Duodenal mucosa (tissue), 2 donors: ENCODE data around the gene MAN1A1.

Experiments used
- H3K27ac ChIP-seq: one replicate; pipeline ENCODE4 v1.7.0; 2013; ENCODE audit warnings: low read depth, low read length
- H3K27me3 ChIP-seq, 2 donors: one replicate each; pipeline ENCODE4 v1.7.0; 2013; ENCODE audit warnings: low read length in 2 of 2, control low read depth in 1 of 2; ENCODE audit not compliant: insufficient read depth in 2 of 2, control insufficient read depth in 1 of 2
- H3K36me3 ChIP-seq, 2 donors: one replicate each; pipeline ENCODE4 v1.7.0; 2013; ENCODE audit warnings: low read length in 2 of 2, control low read depth in 1 of 2; ENCODE audit not compliant: insufficient read depth in 2 of 2, control insufficient read depth in 1 of 2
- H3K4me1 ChIP-seq, 2 donors: one replicate each; pipeline ENCODE4 v1.7.0; 2013; ENCODE audit warnings: low read length in 2 of 2, control low read depth in 1 of 2; ENCODE audit not compliant: insufficient read depth in 2 of 2, control insufficient read depth in 1 of 2
- H3K4me3 ChIP-seq, 2 donors: one replicate each; pipeline ENCODE4 v1.7.0; 2013; ENCODE audit warnings: low read length in 2 of 2, low read depth in 1 of 2
- H3K9ac ChIP-seq, 2 donors: one replicate each; pipeline ENCODE4 v1.7.0; 2013; ENCODE audit warnings: low read length in 2 of 2, low read depth in 1 of 2
- H3K9me3 ChIP-seq, 2 donors: one replicate each; pipeline ENCODE4 v1.7.0; 2013; ENCODE audit warnings: low read length in 2 of 2, control low read depth in 1 of 2; ENCODE audit not compliant: control insufficient read depth in 1 of 2

Gene MAN1A1

DNA sequence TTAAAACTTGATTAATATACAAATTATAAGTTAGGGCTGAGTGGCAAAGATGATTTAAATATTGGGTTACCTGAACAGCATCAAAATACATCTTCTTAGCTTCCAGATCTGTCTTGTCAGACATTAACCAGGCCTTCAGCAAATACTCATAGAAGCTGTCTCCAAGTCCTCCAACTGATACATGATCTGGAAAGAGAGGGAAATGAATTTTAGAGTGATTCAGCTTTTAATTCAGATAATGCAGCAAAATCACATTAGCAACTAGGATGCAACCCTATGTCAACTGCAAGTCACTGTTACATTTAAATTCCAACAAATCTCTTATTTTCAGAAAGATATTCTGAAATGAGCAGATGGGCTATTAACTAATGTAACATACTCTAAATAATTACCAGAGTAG lies 155.9 kb downstream of the MAN1A1 start:
- Histone ChIP-seq H3K9me3 (no peaks in the 10 kb centered on the region), H3K9ac (no peak overlapping the region), H3K27ac (no peak overlapping the region), H3K36me3 (peaks cover 31 to 41% of the 10 kb centered on the region in 2 donors), H3K4me1 (no peaks in the 10 kb centered on the region), H3K27me3 (no peaks in the 10 kb centered on the region), H3K4me3 (no peak overlapping the region)

DNA sequence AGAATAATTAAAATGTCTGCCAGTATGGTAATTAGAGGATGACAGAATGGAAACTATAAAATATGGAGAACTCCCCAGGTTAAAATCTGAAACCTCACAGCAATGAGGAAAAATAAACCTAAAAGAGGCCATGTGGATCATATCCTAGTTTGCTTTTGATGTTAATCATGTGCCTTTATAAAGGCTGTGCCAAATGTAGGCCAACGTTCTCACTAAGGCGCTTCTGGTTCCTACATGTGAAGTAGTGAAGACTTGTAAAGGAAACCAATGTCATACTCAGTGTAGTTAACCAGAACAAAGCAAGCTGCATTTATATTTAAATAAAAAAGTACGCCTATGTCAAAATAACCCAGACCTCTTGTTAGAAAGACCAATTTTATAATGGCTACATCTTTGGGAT lies 157.4 kb downstream of the MAN1A1 start:
- H3K4me3 ChIP-seq = no peak overlapping the region
- H3K27me3 ChIP-seq = no peaks in the 10 kb centered on the region
- H3K9ac ChIP-seq = no peak overlapping the region
- peaks cover 33 to 53% of the 10 kb centered on the region in 2 donors for H3K36me3 ChIP-seq
- H3K27ac ChIP-seq = no peak overlapping the region
- no peaks in the 10 kb centered on the region for H3K9me3 ChIP-seq
- H3K4me1 ChIP-seq = no peaks in the 10 kb centered on the region

DNA sequence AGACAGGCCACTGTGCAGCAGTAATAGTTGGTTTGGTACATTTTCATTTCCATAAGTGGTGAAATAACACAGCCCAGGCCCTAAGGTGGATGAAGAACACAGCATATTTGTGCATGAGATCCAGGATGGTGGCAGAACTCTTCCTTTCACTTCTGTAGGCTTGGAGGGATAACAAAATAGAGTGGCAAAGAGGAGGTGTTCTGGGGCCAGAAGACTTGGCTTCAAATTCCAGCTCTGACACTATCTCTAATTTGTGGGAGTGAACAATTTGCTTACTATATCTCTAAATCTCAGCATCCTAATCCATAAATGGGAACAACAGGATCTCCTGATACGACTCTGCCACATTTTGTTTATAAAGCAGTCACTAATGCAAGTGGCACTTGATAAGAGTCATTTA lies 159.4 kb downstream of the MAN1A1 start:
- H3K27ac ChIP-seq = no peak overlapping the region
- H3K9me3 ChIP-seq = no peaks in the 10 kb centered on the region
- no peaks in the 10 kb centered on the region for H3K4me1 ChIP-seq
- no peaks in the 10 kb centered on the region for H3K27me3 ChIP-seq
- no peak overlapping the region for H3K4me3 ChIP-seq
- no peak overlapping the region for H3K9ac ChIP-seq
- H3K36me3 ChIP-seq = peaks cover 32 to 59% of the 10 kb centered on the region in 2 donors

DNA sequence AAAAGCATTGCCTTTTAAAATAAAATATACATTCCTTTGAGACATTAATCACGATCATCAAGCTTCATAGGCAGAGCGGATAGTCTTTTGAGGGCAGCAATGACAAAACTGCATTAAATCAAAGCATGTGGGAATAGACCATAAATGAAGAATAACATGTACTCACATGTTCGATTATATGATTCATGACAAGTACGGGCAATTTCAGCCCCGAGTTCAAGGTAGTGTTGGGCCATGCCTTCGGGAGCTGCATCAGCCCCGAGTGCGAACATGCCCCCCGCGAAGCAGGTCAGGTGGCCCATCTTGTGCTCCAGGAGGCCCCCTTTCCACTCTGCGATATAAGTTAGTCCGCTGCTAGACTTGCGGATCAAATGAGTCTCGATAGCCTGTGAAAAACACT lies 160.1 kb downstream of the MAN1A1 start:
- H3K9me3 ChIP-seq = no peaks in the 10 kb centered on the region
- no peak overlapping the region for H3K9ac ChIP-seq
- no peaks in the 10 kb centered on the region for H3K27me3 ChIP-seq
- H3K36me3 ChIP-seq = peaks cover 29 to 63% of the 10 kb centered on the region in 2 donors
- H3K4me1 ChIP-seq = no peaks in the 10 kb centered on the region
- H3K27ac ChIP-seq = no peak overlapping the region
- no peak overlapping the region for H3K4me3 ChIP-seq

DNA sequence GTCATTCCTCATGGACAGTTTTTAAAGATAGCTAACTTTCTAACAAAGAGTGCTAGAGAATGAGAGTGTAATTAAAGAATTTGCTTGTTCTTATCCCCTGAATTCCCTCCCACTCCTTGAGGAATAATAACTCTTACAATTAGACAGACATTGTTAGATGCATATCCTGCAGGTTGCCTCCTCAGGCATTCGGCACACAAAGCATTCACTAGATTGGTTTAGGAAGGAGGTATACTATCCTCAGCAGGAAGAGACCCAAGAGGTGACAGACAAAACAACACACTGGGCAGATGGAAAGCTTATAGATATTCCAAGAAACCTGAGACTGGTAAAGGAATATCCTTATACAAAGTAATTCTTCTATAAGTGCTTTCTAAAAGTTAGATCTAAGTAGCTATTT lies 162.0 kb downstream of the MAN1A1 start:
- H3K27ac ChIP-seq = no peak overlapping the region
- no peaks in the 10 kb centered on the region for H3K27me3 ChIP-seq
- no peak overlapping the region for H3K9ac ChIP-seq
- H3K36me3 ChIP-seq = peaks cover 28 to 60% of the 10 kb centered on the region in 2 donors
- H3K9me3 ChIP-seq = no peaks in the 10 kb centered on the region
- no peak overlapping the region for H3K4me3 ChIP-seq
- no peaks in the 10 kb centered on the region for H3K4me1 ChIP-seq

DNA sequence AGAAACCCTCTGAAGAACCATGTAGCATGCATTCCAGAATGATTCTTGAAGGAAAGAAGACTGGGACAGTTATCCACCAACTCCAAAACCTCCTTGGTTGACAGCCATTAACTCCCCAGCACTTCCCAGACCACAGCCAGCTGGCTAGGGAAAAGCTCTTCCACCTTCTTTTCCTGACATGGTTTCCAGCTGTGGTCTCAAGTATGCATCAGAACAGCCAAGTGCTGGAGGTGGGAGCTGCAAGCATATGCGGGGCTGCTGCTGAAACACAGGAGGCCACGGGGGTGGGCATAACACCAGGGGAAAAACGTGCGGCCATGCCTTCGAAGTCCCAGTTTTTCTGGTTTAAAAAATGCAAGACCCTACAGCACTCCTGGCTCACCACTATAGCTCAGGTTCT lies 163.1 kb downstream of the MAN1A1 start:
- Histone ChIP-seq H3K9ac (no peak overlapping the region), H3K27ac (no peak overlapping the region), H3K36me3 (peaks cover 28 to 55% of the 10 kb centered on the region in 2 donors), H3K9me3 (no peaks in the 10 kb centered on the region), H3K27me3 (no peaks in the 10 kb centered on the region), H3K4me3 (no peak overlapping the region), H3K4me1 (no peaks in the 10 kb centered on the region)

DNA sequence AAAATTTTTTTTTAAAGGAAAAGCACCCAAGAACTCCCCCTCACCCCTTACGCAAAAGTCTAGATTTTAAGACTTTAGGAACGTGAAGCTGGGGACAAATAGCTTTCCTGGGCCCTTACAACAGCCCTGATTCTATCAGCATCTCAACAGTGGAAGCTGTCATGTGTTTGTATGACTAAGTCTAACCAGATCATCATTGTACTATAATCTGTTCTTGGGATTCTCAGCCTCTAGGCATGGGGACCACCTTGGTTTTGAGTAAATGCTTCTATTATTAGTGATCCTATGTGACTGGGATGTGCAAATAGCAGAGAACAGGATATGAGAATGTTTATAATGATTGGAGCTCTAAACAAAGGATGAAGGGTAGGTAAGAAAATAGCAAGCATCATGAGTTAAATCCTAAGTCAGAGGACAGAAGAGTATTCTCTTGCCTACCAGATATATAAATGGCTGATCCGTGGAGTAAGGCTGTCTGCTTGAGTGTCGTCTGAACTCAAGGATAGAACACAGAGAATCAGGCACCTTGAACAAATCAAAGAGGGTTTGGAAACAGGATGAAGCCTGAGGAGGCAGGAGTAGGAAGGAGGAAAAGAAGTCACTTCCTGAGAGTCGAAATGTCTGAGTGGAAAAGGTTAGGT lies 165.4 kb downstream of the MAN1A1 start:
- H3K9ac ChIP-seq = no peak overlapping the region
- no peak overlapping the region for H3K4me3 ChIP-seq
- peaks cover 0 to 2% of the 10 kb centered on the region in 2 donors for H3K4me1 ChIP-seq
- H3K27me3 ChIP-seq = no peaks in the 10 kb centered on the region
- no peaks in the 10 kb centered on the region for H3K9me3 ChIP-seq
- H3K27ac ChIP-seq = no peak overlapping the region
- H3K36me3 ChIP-seq = peaks cover 19 to 48% of the 10 kb centered on the region in 2 donors

DNA sequence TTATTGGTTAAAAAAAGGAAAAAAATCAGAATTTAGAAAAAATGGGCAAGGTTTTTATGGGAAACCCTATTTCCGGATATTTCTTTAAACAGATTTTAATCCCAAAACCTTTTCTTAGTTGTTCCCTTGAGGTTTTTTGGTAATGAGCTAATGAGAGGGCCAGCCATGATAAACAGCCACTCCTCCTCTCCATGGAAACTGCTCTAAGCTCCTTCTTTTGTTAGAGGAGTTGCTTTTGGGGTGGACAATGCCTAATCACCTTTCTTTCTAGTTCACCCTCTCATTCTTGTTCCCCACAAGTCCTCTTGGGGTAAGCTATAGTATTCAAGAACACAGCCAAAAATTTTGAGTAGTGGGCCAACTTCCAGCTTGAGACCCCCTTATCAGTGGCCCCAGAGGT lies 166.1 kb downstream of the MAN1A1 start:
- Histone ChIP-seq H3K36me3 (peaks cover 24 to 48% of the 10 kb centered on the region in 2 donors), H3K4me1 (peaks cover 0 to 2% of the 10 kb centered on the region in 2 donors), H3K27ac (no peak overlapping the region), H3K9ac (no peak overlapping the region), H3K27me3 (no peaks in the 10 kb centered on the region), H3K9me3 (no peaks in the 10 kb centered on the region), H3K4me3 (no peak overlapping the region)

DNA sequence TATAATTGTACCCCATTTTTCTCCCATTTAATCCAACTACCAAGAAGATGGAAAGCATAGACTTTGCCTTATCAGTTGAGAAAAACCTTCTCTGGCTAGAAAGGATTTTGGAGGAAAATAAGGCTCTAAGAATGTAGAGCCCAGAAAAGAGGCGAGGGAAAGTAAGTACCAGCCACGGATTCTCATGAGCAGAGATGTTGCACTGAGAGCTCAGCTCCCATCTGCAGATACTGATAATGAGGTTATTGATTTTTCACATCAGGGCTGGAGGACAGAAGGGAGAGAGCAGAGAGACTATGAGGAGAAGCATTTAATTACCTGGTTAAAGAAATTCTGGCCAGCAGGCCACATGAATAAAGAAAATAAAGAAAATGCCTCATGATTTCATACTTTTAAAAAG lies 166.7 kb downstream of the MAN1A1 start:
- Histone ChIP-seq H3K9me3 (no peaks in the 10 kb centered on the region), H3K4me1 (peaks cover 0 to 2% of the 10 kb centered on the region in 2 donors), H3K9ac (no peak overlapping the region), H3K36me3 (peaks cover 24 to 43% of the 10 kb centered on the region in 2 donors), H3K4me3 (no peak overlapping the region), H3K27me3 (no peaks in the 10 kb centered on the region), H3K27ac (no peak overlapping the region)

DNA sequence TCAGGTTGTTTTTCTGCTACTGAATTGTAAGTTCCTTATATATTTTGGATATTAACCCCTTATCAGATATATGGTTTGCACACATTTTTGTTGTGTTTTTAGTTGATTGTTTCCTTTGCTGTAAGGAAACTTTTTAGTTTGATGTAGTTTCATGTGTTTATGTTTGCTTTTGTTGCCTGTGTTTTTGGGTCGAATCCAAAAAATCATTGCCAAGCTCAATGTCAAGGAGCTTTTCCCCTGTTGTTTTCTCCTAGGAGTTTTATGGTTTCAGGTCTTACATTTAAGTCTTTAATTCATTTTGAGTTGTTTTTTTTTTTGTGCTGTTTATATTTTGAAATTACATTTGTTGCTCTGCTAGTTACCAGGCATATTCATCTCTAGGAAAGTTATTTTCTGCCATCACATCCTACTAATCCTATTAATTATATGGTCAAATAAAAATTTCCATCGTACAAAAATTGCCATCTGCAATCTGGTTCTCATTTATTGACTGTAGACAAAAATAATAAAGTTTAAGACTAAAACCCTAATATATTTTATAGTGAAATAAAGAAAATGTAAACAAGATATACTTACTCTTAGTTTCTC lies 167.3 kb downstream of the MAN1A1 start:
- Histone ChIP-seq H3K9ac (no peak overlapping the region), H3K9me3 (no peaks in the 10 kb centered on the region), H3K27me3 (no peaks in the 10 kb centered on the region), H3K4me1 (peaks cover 0 to 2% of the 10 kb centered on the region in 2 donors), H3K4me3 (no peak overlapping the region), H3K27ac (no peak overlapping the region), H3K36me3 (peaks cover 21 to 37% of the 10 kb centered on the region in 2 donors)
